GM12801 (cell line): ENCODE data around the gene C14orf132.

ENCODE experiments used
- CTCF ChIP-seq: IDR thresholded peaks from one replicate; pipeline ENCODE4 v1.5.1; 2011; ENCODE audit warnings: control low read depth; ENCODE audit not compliant: insufficient read length; ENCODE audit errors: extremely low read depth

The C14orf132 gene

GRCh38 chr14:96065661-96066459 is 26.7 kb downstream of the C14orf132 start:
- no peak for TF ChIP-seq CTCF

- TF ChIP-seq CTCF = no peak
Measured at GRCh38 chr14:96066976-96067375, 27.8 kb downstream of the C14orf132 start.

GRCh38 chr14:96067985-96068930 is 29.1 kb downstream of the C14orf132 start:
- TF ChIP-seq CTCF = no peak

- no peak for TF ChIP-seq CTCF
Measured at GRCh38 chr14:96069421-96069820, 30.3 kb downstream of the C14orf132 start.

GRCh38 chr14:96071561-96071960 is 32.4 kb downstream of the C14orf132 start:
- TF ChIP-seq CTCF = no peak

- TF ChIP-seq CTCF = no peak
Measured at GRCh38 chr14:96072076-96072475, 32.9 kb downstream of the C14orf132 start.

GRCh38 chr14:96072746-96073145 is 33.6 kb downstream of the C14orf132 start:
- TF ChIP-seq CTCF = no peak
